Upper lobe of left lung (tissue), 4 donors: ENCODE data around the gene RERE.

Experiments used
- CTCF ChIP-seq, 6 experiments: fragments of 450-650 bp in 4 of 6; fragments of 200-600 bp in 2 of 6; sonication (generic) in 2 of 6; IDR thresholded peaks; one replicate each; pipeline ENCODE4 v1.5.1; 2016 to 2019; ENCODE audit warnings: antibody characterized with exemption in 6 of 6
- EP300 ChIP-seq, 4 donors: sonication (generic); formaldehyde crosslinking; IDR thresholded peaks; one replicate each; pipeline ENCODE4 v1.5.1; 2017; ENCODE audit warnings: antibody characterized with exemption in 4 of 4, control low read depth in 2 of 4
- POLR2A ChIP-seq, 4 donors: fragments of 450-650 bp; IDR thresholded peaks; one replicate each; pipeline ENCODE4 v1.5.1; 2016 to 2017; ENCODE audit warnings: antibody characterized with exemption in 4 of 4, mild to moderate bottlenecking in 2 of 4
- POLR2AphosphoS5 ChIP-seq, 2 donors: sonication (generic); formaldehyde crosslinking; IDR thresholded peaks; one replicate each; pipeline ENCODE4 v1.5.1; 2017; ENCODE audit warnings: antibody characterized with exemption in 2 of 2

- TF ChIP-seq POLR2A (IDR thresholded peaks at IDR 0.05) (no peak), CTCF (IDR thresholded peaks at IDR 0.05) (no peak), POLR2AphosphoS5 (IDR thresholded peaks at IDR 0.05) (no peak), EP300 (IDR thresholded peaks at IDR 0.05) (no peak)
Measured at GRCh38 chr1:8333246-8333987, 484.0 kb downstream of the RERE start.
